ENCODE data around the gene ULK4.
"Not testable (repeated sequence)": the region's sequence is repeated elsewhere in the genome, so short reads cannot be mapped to it uniquely, and the experiment has no call there.

Gene ULK4

GRCh38 chr3:41448396-41448795, 513.5 kb downstream of the ULK4 start:
- Histone ChIP-seq H3K9me2 (replicated peaks; ENCODE audit: insufficient read depth, low read length) (no peaks in the 10 kb centered on the region), H3K4me2 (ENCODE audit: low read depth, low read length, poor library complexity, severe bottlenecking) (no peak overlapping the region), H3K9ac (ENCODE audit: low read length) (no peak overlapping the region), H4K20me1 (ENCODE audit: low read depth, low read length) (no peaks in the 10 kb centered on the region), H3K36me3 (ENCODE audit: low read length) (no peaks in the 10 kb centered on the region), H3K27me3 (ENCODE audit: low read length) (no peaks in the 10 kb centered on the region), H3K27ac (ENCODE audit: low read depth, low read length) (no peak overlapping the region), H3F3A (ENCODE audit: insufficient read depth) (no peaks in the 10 kb centered on the region), H3K79me2 (ENCODE audit: insufficient read depth, low read length) (no peaks in the 10 kb centered on the region), H2AFZ (ENCODE audit: low read depth, low read length, severe bottlenecking) (no peak overlapping the region), H3K4me3 (ENCODE audit: insufficient read depth, low read length, poor library complexity, severe bottlenecking) (no peak overlapping the region), H3K9me3 (ENCODE audit: insufficient read depth, low read length) (no peaks in the 10 kb centered on the region)
- TF ChIP-seq EZH2phosphoT487 (conservative IDR thresholded peaks at IDR 0.05; ENCODE audit: low read length) (no peak), CTCF (IDR thresholded peaks at IDR 0.05; ENCODE audit: insufficient read depth, low read length, poor library complexity, severe bottlenecking) (no peak)

- H3K9me2 ChIP-seq (replicated peaks; ENCODE audit: insufficient read depth, low read length) = no peaks in the 10 kb centered on the region
- no peak overlapping the region for H3K27ac ChIP-seq (ENCODE audit: low read depth, low read length)
- H3K4me2 ChIP-seq (ENCODE audit: low read depth, low read length, poor library complexity, severe bottlenecking) = no peak overlapping the region
- no peaks in the 10 kb centered on the region for H4K20me1 ChIP-seq (ENCODE audit: low read depth, low read length)
- no peaks in the 10 kb centered on the region for H3F3A ChIP-seq (ENCODE audit: insufficient read depth)
- no peak overlapping the region for H3K4me3 ChIP-seq (ENCODE audit: insufficient read depth, low read length, poor library complexity, severe bottlenecking)
- no peak for TF ChIP-seq CTCF (IDR thresholded peaks at IDR 0.05; ENCODE audit: insufficient read depth, low read length, poor library complexity, severe bottlenecking)
- TF ChIP-seq EZH2phosphoT487 (conservative IDR thresholded peaks at IDR 0.05; ENCODE audit: low read length) = no peak
- H2AFZ ChIP-seq (ENCODE audit: low read depth, low read length, severe bottlenecking) = no peak overlapping the region
- H3K36me3 ChIP-seq (ENCODE audit: low read length) = no peaks in the 10 kb centered on the region
- H3K79me2 ChIP-seq (ENCODE audit: insufficient read depth, low read length) = no peaks in the 10 kb centered on the region
- H3K9me3 ChIP-seq (ENCODE audit: insufficient read depth, low read length) = no peaks in the 10 kb centered on the region
- H3K27me3 ChIP-seq (ENCODE audit: low read length) = no peaks in the 10 kb centered on the region
- no peak overlapping the region for H3K9ac ChIP-seq (ENCODE audit: low read length)
Measured at GRCh38 chr3:41447701-41448100, 514.2 kb downstream of the ULK4 start.

GRCh38 chr3:41446316-41446715, 515.6 kb downstream of the ULK4 start:
- H3K36me3 ChIP-seq (ENCODE audit: low read length); H3K4me3 ChIP-seq (ENCODE audit: insufficient read depth, low read length, poor library complexity, severe bottlenecking); H4K20me1 ChIP-seq (ENCODE audit: low read depth, low read length): not testable (repeated sequence)

GRCh38 chr3:41441568-41441967, 520.3 kb downstream of the ULK4 start:
- Histone ChIP-seq H2AFZ (ENCODE audit: low read depth, low read length, severe bottlenecking) (no peak overlapping the region), H3K79me2 (ENCODE audit: insufficient read depth, low read length) (no peaks in the 10 kb centered on the region), H3K4me2 (ENCODE audit: low read depth, low read length, poor library complexity, severe bottlenecking) (no peak overlapping the region), H3K9me3 (ENCODE audit: insufficient read depth, low read length) (no peaks in the 10 kb centered on the region), H3K4me3 (ENCODE audit: insufficient read depth, low read length, poor library complexity, severe bottlenecking) (no peak overlapping the region), H3F3A (ENCODE audit: insufficient read depth) (no peaks in the 10 kb centered on the region), H3K36me3 (ENCODE audit: low read length) (no peaks in the 10 kb centered on the region), H4K20me1 (ENCODE audit: low read depth, low read length) (no peaks in the 10 kb centered on the region), H3K27ac (ENCODE audit: low read depth, low read length) (no peak overlapping the region), H3K9me2 (replicated peaks; ENCODE audit: insufficient read depth, low read length) (no peaks in the 10 kb centered on the region), H3K27me3 (ENCODE audit: low read length) (no peaks in the 10 kb centered on the region), H3K9ac (ENCODE audit: low read length) (no peak overlapping the region)
- TF ChIP-seq CTCF (IDR thresholded peaks at IDR 0.05; ENCODE audit: insufficient read depth, low read length, poor library complexity, severe bottlenecking) = no peak
- TF ChIP-seq EZH2phosphoT487 (conservative IDR thresholded peaks at IDR 0.05; ENCODE audit: low read length) = no peak

More at GRCh38 chr3:41446316-41446715, 515.6 kb downstream of the ULK4 start:
- H2AFZ ChIP-seq (ENCODE audit: low read depth, low read length, severe bottlenecking); H3K9ac ChIP-seq (ENCODE audit: low read length); H3K9me3 ChIP-seq (ENCODE audit: insufficient read depth, low read length); H3F3A ChIP-seq (ENCODE audit: insufficient read depth); H3K27me3 ChIP-seq (ENCODE audit: low read length); H3K79me2 ChIP-seq (ENCODE audit: insufficient read depth, low read length); H3K4me2 ChIP-seq (ENCODE audit: low read depth, low read length, poor library complexity, severe bottlenecking); H3K27ac ChIP-seq (ENCODE audit: low read depth, low read length); H3K9me2 ChIP-seq (replicated peaks; ENCODE audit: insufficient read depth, low read length): not testable (repeated sequence)

Measured in SU-DHL-6 (cell line).